GM12878 (cell line): ENCODE results near the gene PNLIP. TPM values are rescaled to one million over a fixed set of nuclear protein-coding genes. Genes with fewer than 3 reads are reported as not detected.

Experiments used
- ATAC-seq: fragments of 200-7000 bp; cut with Tn5 transposase; 3 replicates; pipeline ENCODE4 v1.9.1; 2020; ENCODE audit warnings: mild to moderate bottlenecking, moderate library complexity
- BruUV-seq: library from RNA; stranded (reverse); fragments of 400-500 nt; replicated peaks from 2 replicates; lab custom pipeline; 2021; lab: Mats Ljungman, UMichigan
- CTCF ChIA-PET: fragments of 300-600 bp; sonication (Branson Sonifier 250); formaldehyde crosslinking; extraction: SDS; loops from one replicate; lab custom pipeline; 2021; ENCODE audit warnings: inconsistent platforms; lab: Yijun Ruan, JAX
- POLR2A ChIA-PET: fragments of 350-600 bp; formaldehyde crosslinking; extraction: SDS; loops from one replicate; lab custom pipeline; 2021; ENCODE audit warnings: inconsistent platforms; lab: Charles Lee
- RAD21 ChIA-PET: fragments of 300-600 bp; sonication (Branson Sonifier 250); formaldehyde crosslinking; loops from one replicate; lab custom pipeline; 2023; ENCODE audit warnings: antibody characterized with exemption; ENCODE audit not compliant: unreplicated experiment; lab: Charles Lee
- SMC1A ChIA-PET: fragments of 300-600 bp; sonication (Branson Sonifier 250); formaldehyde crosslinking; loops from one replicate; lab custom pipeline; 2023; ENCODE audit not compliant: unreplicated experiment, uncharacterized antibody; lab: Charles Lee
- DNase-seq: peaks from one replicate; pipeline ENCODE4 v3.0.0-alpha.2; 2011; ENCODE audit warnings: low read depth, low spot score
- FAIRE-seq: peaks from 3 replicates; lab custom pipeline; 2011; peaks lifted over from hg19 to GRCh38; lab: Jason Lieb, UNC
- H2AFZ ChIP-seq: 2 replicates; pipeline ENCODE4 v1.6.0; 2011; ENCODE audit warnings: low read depth, low read length, control low read depth; ENCODE audit not compliant: control insufficient read depth
- H3K27ac ChIP-seq: 2 replicates; pipeline ENCODE4 v1.5.1; 2011; ENCODE audit warnings: control low read depth; ENCODE audit not compliant: control insufficient read depth, insufficient read depth
- H3K27me3 ChIP-seq, 2 experiments: replicated peaks in 1 of 2; 2 replicates each; pipeline versions ENCODE4 v1.6.0 to v1.6.1; 2011; ENCODE audit warnings: low read length in 1 of 2; ENCODE audit not compliant: control insufficient read depth in 2 of 2, insufficient read depth in 2 of 2
- H3K36me3 ChIP-seq, 2 experiments: 2 replicates each; pipeline ENCODE4 v1.5.1; 2011; ENCODE audit warnings: low read length in 1 of 2; ENCODE audit not compliant: control insufficient read depth in 2 of 2, insufficient read depth in 2 of 2
- H3K4me1 ChIP-seq: 2 replicates; pipeline ENCODE4 v1.6.1; 2011; ENCODE audit warnings: mild to moderate bottlenecking, low read length, moderate library complexity, mixed read lengths; ENCODE audit not compliant: control insufficient read depth, insufficient read depth
- H3K4me2 ChIP-seq: 2 replicates; pipeline ENCODE4 v1.6.0; 2011; ENCODE audit warnings: control low read depth; ENCODE audit not compliant: control insufficient read depth, insufficient read depth
- H3K4me3 ChIP-seq: fragments of 200-600 bp; sonication (generic); 2 replicates; pipeline ENCODE4 v1.5.1; 2016
- H3K79me2 ChIP-seq: 2 replicates; pipeline ENCODE4 v1.6.0; 2011; ENCODE audit warnings: low read length; ENCODE audit not compliant: control insufficient read depth, insufficient read depth
- H3K9ac ChIP-seq: 2 replicates; pipeline ENCODE4 v1.8.0; 2011; ENCODE audit warnings: low read length, control low read depth, mixed read lengths; ENCODE audit not compliant: control insufficient read depth, insufficient read depth
- H3K9me3 ChIP-seq: replicated peaks from 3 replicates; pipeline ENCODE4 v1.5.1; 2011; ENCODE audit warnings: mild to moderate bottlenecking, low read length; ENCODE audit not compliant: control insufficient read depth, insufficient read depth
- H4K20me1 ChIP-seq: 2 replicates; pipeline ENCODE4 v1.6.0; 2011; ENCODE audit not compliant: control insufficient read depth, insufficient read depth
- ASH2L ChIP-seq: fragments of 300-600, 200-600 bp; sonication (generic); IDR thresholded peaks from 2 replicates; pipeline ENCODE4 v1.6.1; 2017; ENCODE audit warnings: low read depth, mild to moderate bottlenecking, borderline replicate concordance
- BHLHE40 ChIP-seq, 2 experiments: fragments of 450-650 bp in 1 of 2; IDR thresholded peaks; 2 replicates each; pipeline ENCODE4 v1.6.1; 2011 to 2017; ENCODE audit warnings: low read depth in 2 of 2, borderline replicate concordance in 1 of 2, improper control_type of control experiment in 1 of 2, low read length in 1 of 2, mild to moderate bottlenecking in 1 of 2
- CEBPB ChIP-seq, 2 experiments: fragments of 150-350 bp in 1 of 2; IDR thresholded peaks; 2 replicates each; pipeline ENCODE4 v1.6.1; 2012 to 2014; ENCODE audit warnings: low read depth in 2 of 2, low read length in 2 of 2, borderline replicate concordance in 1 of 2, inconsistent platforms in 1 of 2
- EED ChIP-seq: sonication (generic); IDR thresholded peaks from 2 replicates; pipeline ENCODE4 v1.6.1; 2016; ENCODE audit warnings: antibody characterized with exemption, low read depth
- EP300 ChIP-seq, 2 experiments: fragments of 150-350 bp in 1 of 2; IDR thresholded peaks; 2 replicates each; pipeline ENCODE4 v1.6.1; 2011 to 2012; ENCODE audit warnings: low read depth in 2 of 2, low read length in 2 of 2, borderline replicate concordance in 1 of 2, improper control_type of control experiment in 1 of 2, inconsistent platforms in 1 of 2; ENCODE audit not compliant: control insufficient read depth in 1 of 2
- ETV6 ChIP-seq, 2 experiments: fragments of 450-650 bp in 1 of 2; IDR thresholded peaks in 1 of 2; conservative IDR thresholded peaks in 1 of 2; 2 replicates each; pipeline ENCODE4 v1.6.1; 2014; ENCODE audit warnings: antibody characterized with exemption in 1 of 2, borderline replicate concordance in 1 of 2, low read depth in 1 of 2, mild to moderate bottlenecking in 1 of 2, moderate library complexity in 1 of 2
- MEF2A ChIP-seq: IDR thresholded peaks from 2 replicates; pipeline ENCODE4 v1.6.1; 2011; ENCODE audit warnings: low read depth, mild to moderate bottlenecking, low read length, moderate library complexity; ENCODE audit not compliant: insufficient read depth
- NFYA ChIP-seq: IDR thresholded peaks from 2 replicates; pipeline ENCODE4 v1.6.1; 2011; ENCODE audit warnings: low read depth, mild to moderate bottlenecking, low read length, improper control_type of control experiment, borderline replicate concordance
- POLR2AphosphoS5 ChIP-seq: IDR thresholded peaks from 2 replicates; pipeline ENCODE4 v1.6.1; 2011; ENCODE audit warnings: mild to moderate bottlenecking, low read length, inconsistent platforms
- RCOR1 ChIP-seq: conservative IDR thresholded peaks from 2 replicates; pipeline ENCODE4 v1.6.1; 2012; ENCODE audit warnings: low read depth, low read length, improper control_type of control experiment
- RELA ChIP-seq: fragments of 450-650 bp; IDR thresholded peaks from 2 replicates; pipeline ENCODE4 v1.8.0; 2014; ENCODE audit warnings: borderline replicate concordance; ENCODE audit not compliant: partially characterized antibody
- SRF ChIP-seq, 2 experiments: IDR thresholded peaks; 2 replicates each; pipeline ENCODE4 v1.6.1; 2011; ENCODE audit warnings: low read depth in 2 of 2, low read length in 2 of 2, mild to moderate bottlenecking in 1 of 2, moderate library complexity in 1 of 2
- TARDBP ChIP-seq: IDR thresholded peaks from 2 replicates; pipeline ENCODE4 v1.6.1; 2016; ENCODE audit warnings: borderline replicate concordance
- TCF7 ChIP-seq: IDR thresholded peaks from 2 replicates; pipeline ENCODE4 v1.6.1; 2014; ENCODE audit warnings: antibody characterized with exemption, borderline replicate concordance
- ZNF274 ChIP-seq: IDR thresholded peaks from one replicate; pipeline ENCODE4 v1.8.0; 2011; ENCODE audit not compliant: insufficient read length, insufficient read depth
- WGBS: methylation state at CpG from one replicate; pipeline ENCODE4 v1.1.6; 2016; ENCODE audit warnings: low lambda C conversion rate; ENCODE audit not compliant: insufficient replicate concordance, insufficient coverage; ENCODE audit errors: missing lambda C conversion rate; 5-methylcytosine and 5-hydroxymethylcytosine counted together
- in situ Hi-C: fragments of 300-500 bp; cut with MboI; formaldehyde crosslinking; loops from 9 replicates; pipeline ENCODE4 v1.14.3; 2018; ENCODE audit warnings: mixed read lengths
- intact Hi-C: fragments of 100-400 bp; cut with micrococcal nuclease; formaldehyde crosslinking; loops from one replicate; pipeline ENCODE4 v1.14.2; 2022; ENCODE audit not compliant: unreplicated experiment
- polyA plus RNA-seq, 11 experiments: library from polyadenylated mRNA; depleted of rRNA in 4 of 11; unstranded in 6 of 11; stranded (reverse) in 5 of 11; fragments of >200 nt; fragmentation: Nextera tagmentation in 4 of 11; fragmentation: Illumina TruSeq in 1 of 11; extraction: Ambion mirVana in 4 of 11; extraction: Trizol in 1 of 11; gene quantifications; 1 replicate in 1 of 11; 2 replicates in 10 of 11; pipeline versions ENCODE4 v1.2.1 to v1.2.3, GENCODE V29; 2011 to 2016; ENCODE audit warnings: inconsistent platforms in 2 of 11, missing spikeins in 2 of 11, low read depth in 1 of 11
- total RNA-seq, 4 experiments: library from RNA; depleted of rRNA in 3 of 4; stranded (reverse); fragments of >200 nt in 3 of 4; fragmentation: Illumina TruSeq in 1 of 4; extraction: Trizol in 1 of 4; gene quantifications; 2 replicates each; pipeline versions ENCODE4 v1.2.1 to v1.2.3, GENCODE V29; 2013 to 2021
- TF ChIP-seq, protein P1 (sequence below): fragments of 450-650 bp; IDR thresholded peaks from 2 replicates; pipeline ENCODE4 v1.6.1; 2017; ENCODE audit warnings: low read depth, mild to moderate bottlenecking, moderate library complexity
- TF ChIP-seq, protein P2 (sequence below): fragments of 450-650 bp; IDR thresholded peaks from 2 replicates; pipeline ENCODE4 v1.6.1; 2018; ENCODE audit warnings: borderline replicate concordance, mild to moderate bottlenecking; ENCODE audit not compliant: partially characterized antibody
- TF ChIP-seq, protein P3 (sequence below): IDR thresholded peaks from 2 replicates; pipeline ENCODE4 v1.6.1; 2012; ENCODE audit warnings: low read depth, low read length, improper control_type of control experiment

PNLIP gene
- total and polyA plus RNA-seq, 10 of the 15 experiments (the other 5 are each of a cell fraction or from before 2014, with no cell fraction given): 1.1 TPM; not detected in 9

DNA sequence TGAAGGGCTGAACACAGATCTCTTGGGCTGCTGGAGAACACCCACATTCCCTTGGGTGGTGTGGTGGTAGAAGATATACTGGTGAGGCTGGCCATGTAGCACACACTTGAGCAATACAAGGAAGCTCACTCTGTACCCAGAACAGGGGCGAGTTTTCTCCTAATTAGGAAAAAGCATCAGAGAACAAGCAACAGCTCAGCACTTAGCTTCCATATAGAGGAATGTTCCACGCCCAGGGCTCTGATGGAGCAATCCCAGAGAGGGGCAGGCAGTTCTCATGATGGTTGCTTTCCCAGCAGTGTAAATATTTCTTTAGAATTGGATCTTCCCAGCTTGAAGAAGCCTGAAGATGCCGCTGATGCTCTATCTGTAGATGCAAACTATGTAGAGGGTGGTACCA lies 21.0 kb upstream of the PNLIP start (continued):
- TF ChIP-seq, protein P1, sequence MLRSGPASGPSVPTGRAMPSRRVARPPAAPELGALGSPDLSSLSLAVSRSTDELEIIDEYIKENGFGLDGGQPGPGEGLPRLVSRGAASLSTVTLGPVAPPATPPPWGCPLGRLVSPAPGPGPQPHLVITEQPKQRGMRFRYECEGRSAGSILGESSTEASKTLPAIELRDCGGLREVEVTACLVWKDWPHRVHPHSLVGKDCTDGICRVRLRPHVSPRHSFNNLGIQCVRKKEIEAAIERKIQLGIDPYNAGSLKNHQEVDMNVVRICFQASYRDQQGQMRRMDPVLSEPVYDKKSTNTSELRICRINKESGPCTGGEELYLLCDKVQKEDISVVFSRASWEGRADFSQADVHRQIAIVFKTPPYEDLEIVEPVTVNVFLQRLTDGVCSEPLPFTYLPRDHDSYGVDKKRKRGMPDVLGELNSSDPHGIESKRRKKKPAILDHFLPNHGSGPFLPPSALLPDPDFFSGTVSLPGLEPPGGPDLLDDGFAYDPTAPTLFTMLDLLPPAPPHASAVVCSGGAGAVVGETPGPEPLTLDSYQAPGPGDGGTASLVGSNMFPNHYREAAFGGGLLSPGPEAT: no peak
- no peak for TF ChIP-seq RCOR1
- no peak for TF ChIP-seq SRF (IDR thresholded peaks at IDR 0.05; ENCODE audit: low read depth in 2 of 2, low read length in 2 of 2)
- TF ChIP-seq POLR2AphosphoS5: no peak
- no peak for TF ChIP-seq EED
- no peak for TF ChIP-seq CEBPB (IDR thresholded peaks at IDR 0.05; ENCODE audit: borderline replicate concordance in 1 of 2, low read depth in 2 of 2, low read length in 2 of 2)
- TF ChIP-seq, protein P2, sequence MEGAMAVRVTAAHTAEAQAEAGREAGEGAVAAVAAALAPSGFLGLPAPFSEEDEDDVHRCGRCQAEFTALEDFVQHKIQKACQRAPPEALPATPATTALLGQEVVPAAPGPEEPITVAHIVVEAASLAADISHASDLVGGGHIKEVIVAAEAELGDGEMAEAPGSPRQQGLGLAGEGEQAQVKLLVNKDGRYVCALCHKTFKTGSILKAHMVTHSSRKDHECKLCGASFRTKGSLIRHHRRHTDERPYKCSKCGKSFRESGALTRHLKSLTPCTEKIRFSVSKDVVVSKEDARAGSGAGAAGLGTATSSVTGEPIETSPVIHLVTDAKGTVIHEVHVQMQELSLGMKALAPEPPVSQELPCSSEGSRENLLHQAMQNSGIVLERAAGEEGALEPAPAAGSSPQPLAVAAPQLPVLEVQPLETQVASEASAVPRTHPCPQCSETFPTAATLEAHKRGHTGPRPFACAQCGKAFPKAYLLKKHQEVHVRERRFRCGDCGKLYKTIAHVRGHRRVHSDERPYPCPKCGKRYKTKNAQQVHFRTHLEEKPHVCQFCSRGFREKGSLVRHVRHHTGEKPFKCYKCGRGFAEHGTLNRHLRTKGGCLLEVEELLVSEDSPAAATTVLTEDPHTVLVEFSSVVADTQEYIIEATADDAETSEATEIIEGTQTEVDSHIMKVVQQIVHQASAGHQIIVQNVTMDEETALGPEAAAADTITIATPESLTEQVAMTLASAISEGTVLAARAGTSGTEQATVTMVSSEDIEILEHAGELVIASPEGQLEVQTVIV: no peak

DNA sequence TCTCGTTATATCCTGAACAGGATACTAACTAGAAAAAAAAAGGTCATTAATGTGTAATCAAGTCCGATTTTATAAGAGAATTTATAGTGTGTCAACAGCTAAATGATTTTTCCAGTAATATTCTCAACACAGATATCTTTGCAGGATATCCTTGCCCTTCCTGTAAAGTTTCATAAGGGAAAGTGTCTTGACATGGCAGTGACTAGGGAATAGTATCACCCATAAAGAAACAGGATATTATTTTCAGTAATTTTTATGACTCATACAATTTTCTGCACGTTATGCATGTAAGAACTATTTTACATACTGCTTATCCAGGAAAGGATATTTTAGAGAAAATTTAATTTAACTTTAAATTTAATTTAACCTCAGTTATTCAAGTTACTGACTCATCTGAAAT lies 19.5 kb upstream of the PNLIP start:
- DNase-seq (no peak), ATAC-seq (no peak), FAIRE-seq (no peak)
- no peak overlapping the region for H3K4me3 ChIP-seq
- ChIA-PET POLR2A (no interaction called here), SMC1A (interaction anchor here (1.8 kb wide), 1 partner anchor 65 kb away, joined by 3 read pairs; no protein-coding TSS in a partner anchor), RAD21 (no interaction called here), CTCF (no interaction called here)
- H3K4me2 ChIP-seq: no peak overlapping the region
- BruUV-seq: no TSS peak
- no peak overlapping the region for H2AFZ ChIP-seq
- in situ Hi-C loops: no loop called here
- 3% methylated on average over 3 of the region's 3 CpGs for WGBS
- H3K4me1 ChIP-seq: no peaks in the 10 kb centered on the region
- intact Hi-C loops: no loop called here
- H3K9me3 ChIP-seq: no peaks in the 10 kb centered on the region
- no peak overlapping the region for H3K9ac ChIP-seq
- H3K36me3 ChIP-seq: no peaks in the 10 kb centered on the region
- no peaks in the 10 kb centered on the region for H3K27me3 ChIP-seq
- H4K20me1 ChIP-seq: no peaks in the 10 kb centered on the region
- no peaks in the 10 kb centered on the region for H3K79me2 ChIP-seq
- no peak overlapping the region for H3K27ac ChIP-seq
- no peak for TF ChIP-seq ZNF274
- no peak for TF ChIP-seq RELA
- TF ChIP-seq TARDBP: no peak
- no peak for TF ChIP-seq EP300 (IDR thresholded peaks at IDR 0.05; ENCODE audit: borderline replicate concordance in 1 of 2, control insufficient read depth in 1 of 2, low read depth in 2 of 2, low read length in 2 of 2)
- TF ChIP-seq NFYA: no peak
- no peak for TF ChIP-seq BHLHE40 (IDR thresholded peaks at IDR 0.05; ENCODE audit: borderline replicate concordance in 1 of 2, low read depth in 2 of 2, low read length in 1 of 2)
- no peak for TF ChIP-seq TCF7
- TF ChIP-seq, protein P3, sequence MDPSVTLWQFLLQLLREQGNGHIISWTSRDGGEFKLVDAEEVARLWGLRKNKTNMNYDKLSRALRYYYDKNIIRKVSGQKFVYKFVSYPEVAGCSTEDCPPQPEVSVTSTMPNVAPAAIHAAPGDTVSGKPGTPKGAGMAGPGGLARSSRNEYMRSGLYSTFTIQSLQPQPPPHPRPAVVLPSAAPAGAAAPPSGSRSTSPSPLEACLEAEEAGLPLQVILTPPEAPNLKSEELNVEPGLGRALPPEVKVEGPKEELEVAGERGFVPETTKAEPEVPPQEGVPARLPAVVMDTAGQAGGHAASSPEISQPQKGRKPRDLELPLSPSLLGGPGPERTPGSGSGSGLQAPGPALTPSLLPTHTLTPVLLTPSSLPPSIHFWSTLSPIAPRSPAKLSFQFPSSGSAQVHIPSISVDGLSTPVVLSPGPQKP: no peak
- TF ChIP-seq ASH2L: no peak
- TF ChIP-seq ETV6 (conservative IDR thresholded peaks at IDR 0.05 in 1 of 2, IDR thresholded peaks at IDR 0.05 in 1 of 2; ENCODE audit: borderline replicate concordance in 1 of 2, low read depth in 1 of 2): no peak
- no peak for TF ChIP-seq MEF2A
